Iris pigment epithelial cell (primary cell): ENCODE measurements around the gene SPOCK3.

ENCODE experiments used
- DNase-seq: peaks from one replicate; pipeline ENCODE4 v3.0.0-alpha.2; 2011; ENCODE audit warnings: low read depth

Gene SPOCK3

GRCh38 chr4:167176723-167177367, 57.4 kb downstream of the SPOCK3 start:
- DNase-seq, result no peak

GRCh38 chr4:167171928-167172327, 62.4 kb downstream of the SPOCK3 start:
- DNase-seq, result no peak

GRCh38 chr4:167168611-167169010, 65.7 kb downstream of the SPOCK3 start:
- no peak for DNase-seq

GRCh38 chr4:167150587-167150986, 83.7 kb downstream of the SPOCK3 start:
- no peak for DNase-seq

- DNase-seq, result no peak
Observed at GRCh38 chr4:167144605-167145004, 89.7 kb downstream of the SPOCK3 start.

- DNase-seq, result no peak
Observed at GRCh38 chr4:167143018-167143417, 91.3 kb downstream of the SPOCK3 start.

- no peak for DNase-seq
Observed at GRCh38 chr4:167136270-167136669, 98.0 kb downstream of the SPOCK3 start.

- no peak for DNase-seq
Observed at GRCh38 chr4:167129146-167129545, 105.1 kb downstream of the SPOCK3 start.

- DNase-seq, result no peak
Observed at GRCh38 chr4:167119392-167119791, 114.9 kb downstream of the SPOCK3 start.

GRCh38 chr4:167117273-167117672, 117.0 kb downstream of the SPOCK3 start:
- DNase-seq, result no peak

- no peak for DNase-seq
Observed at GRCh38 chr4:167114416-167114971, 119.8 kb downstream of the SPOCK3 start.

GRCh38 chr4:167111622-167112021, 122.7 kb downstream of the SPOCK3 start:
- DNase-seq, result no peak

GRCh38 chr4:167111092-167111491, 123.2 kb downstream of the SPOCK3 start:
- DNase-seq, result no peak

- no peak for DNase-seq
Observed at GRCh38 chr4:167109859-167110258, 124.4 kb downstream of the SPOCK3 start.

GRCh38 chr4:167105857-167106256, 128.4 kb downstream of the SPOCK3 start:
- DNase-seq, result no peak

GRCh38 chr4:167102475-167102874, 131.8 kb downstream of the SPOCK3 start:
- no peak for DNase-seq

- DNase-seq, result no peak
Observed at GRCh38 chr4:167101035-167101434, 133.3 kb downstream of the SPOCK3 start.

- peak; percentile 56 for DNase-seq
Observed at GRCh38 chr4:167100120-167100519, 134.2 kb downstream of the SPOCK3 start.

GRCh38 chr4:167088115-167088514, 146.2 kb downstream of the SPOCK3 start:
- DNase-seq, result no peak

GRCh38 chr4:167084321-167084720, 150.0 kb downstream of the SPOCK3 start:
- no peak for DNase-seq

GRCh38 chr4:167079762-167080161, 154.5 kb downstream of the SPOCK3 start:
- DNase-seq, result no peak

GRCh38 chr4:167052631-167053091, 181.6 kb downstream of the SPOCK3 start:
- DNase-seq, result no peak

- no peak for DNase-seq
Observed at GRCh38 chr4:167049257-167049656, 185.0 kb downstream of the SPOCK3 start.

GRCh38 chr4:167041524-167041923, 192.8 kb downstream of the SPOCK3 start:
- no peak for DNase-seq
